ENCODE measurements around the gene EMC9. TPM values are rescaled to one million over a fixed set of nuclear protein-coding genes. Genes with fewer than 3 reads are reported as not detected.
A peak's percentile ranks its signal among the peaks of the same experiment; 100 is the strongest.

Gene EMC9
- total RNA-seq, 6 donors from 2014 or later: 8.6 to 13.8 (median 12.0) TPM

DNA sequence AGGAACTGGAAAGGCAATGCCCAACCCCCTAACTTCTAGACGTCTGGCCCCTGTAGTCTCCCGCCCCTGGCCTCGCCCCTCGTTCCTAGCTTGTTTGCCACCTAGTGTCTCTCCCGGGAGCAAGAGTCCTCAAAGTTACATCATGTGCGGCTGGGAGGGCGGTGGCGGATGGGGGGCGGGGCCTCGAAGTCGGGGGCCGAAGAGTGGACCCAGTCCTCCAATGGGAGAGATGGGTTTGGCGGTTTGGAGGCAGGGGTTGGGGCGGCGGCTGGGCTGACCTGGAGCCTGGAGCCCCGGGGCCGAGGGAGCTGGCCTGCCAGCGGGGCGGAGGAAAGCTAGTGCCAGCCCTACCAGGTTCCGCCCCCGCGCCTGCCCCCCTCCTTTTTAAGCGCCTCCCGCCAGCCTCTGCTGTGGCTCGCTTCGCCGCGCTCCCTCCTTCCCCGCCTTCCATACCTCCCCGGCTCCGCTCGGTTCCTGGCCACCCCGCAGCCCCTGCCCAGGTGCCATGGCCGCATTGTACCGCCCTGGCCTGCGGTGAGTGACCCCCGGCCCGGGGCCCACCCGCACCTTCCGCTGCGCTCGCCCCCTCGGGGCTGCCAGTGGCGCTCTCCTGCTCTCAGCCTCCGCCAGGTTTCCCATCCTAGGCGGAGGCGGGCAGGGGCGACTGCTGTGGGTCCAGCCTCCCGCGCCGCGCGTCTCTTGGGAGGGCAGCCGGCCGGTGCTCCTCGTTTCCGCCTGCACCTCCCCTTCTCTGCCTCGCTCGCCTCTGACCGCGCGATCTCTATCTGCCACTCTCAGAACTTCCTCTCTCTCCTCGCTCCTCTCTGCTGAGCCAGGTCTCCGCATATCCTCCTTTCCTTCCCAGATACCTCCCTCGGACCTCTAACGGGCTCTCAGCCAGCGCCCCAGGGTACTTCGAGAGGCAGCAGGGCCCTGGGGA is 47.2 kb downstream of the EMC9 start, which contains the start of gene PCK2:
Gene PCK2 (plus strand): TSS at position 411 of the 940 bp plus-strand sequence. CDS start 95 bp downstream, at position 506.
- Histone ChIP-seq H3K4me1 (peaks cover 8 to 43% (median 27%) of the 10 kb centered on the region in 4 donors), H3K27me3 (no peaks in the 10 kb centered on the region), H3K9me3 (no peaks in the 10 kb centered on the region), H3K36me3 (peaks cover 0 to 16% (median 13%) of the 10 kb centered on the region in 4 donors), H3K27ac (peak within 1 kb of the TSS; percentile 95 to 98 (median 98)), H3K4me3 (peak within 1 kb of the TSS; percentile 75 to 88 (median 82))
- TF ChIP-seq, protein P1, sequence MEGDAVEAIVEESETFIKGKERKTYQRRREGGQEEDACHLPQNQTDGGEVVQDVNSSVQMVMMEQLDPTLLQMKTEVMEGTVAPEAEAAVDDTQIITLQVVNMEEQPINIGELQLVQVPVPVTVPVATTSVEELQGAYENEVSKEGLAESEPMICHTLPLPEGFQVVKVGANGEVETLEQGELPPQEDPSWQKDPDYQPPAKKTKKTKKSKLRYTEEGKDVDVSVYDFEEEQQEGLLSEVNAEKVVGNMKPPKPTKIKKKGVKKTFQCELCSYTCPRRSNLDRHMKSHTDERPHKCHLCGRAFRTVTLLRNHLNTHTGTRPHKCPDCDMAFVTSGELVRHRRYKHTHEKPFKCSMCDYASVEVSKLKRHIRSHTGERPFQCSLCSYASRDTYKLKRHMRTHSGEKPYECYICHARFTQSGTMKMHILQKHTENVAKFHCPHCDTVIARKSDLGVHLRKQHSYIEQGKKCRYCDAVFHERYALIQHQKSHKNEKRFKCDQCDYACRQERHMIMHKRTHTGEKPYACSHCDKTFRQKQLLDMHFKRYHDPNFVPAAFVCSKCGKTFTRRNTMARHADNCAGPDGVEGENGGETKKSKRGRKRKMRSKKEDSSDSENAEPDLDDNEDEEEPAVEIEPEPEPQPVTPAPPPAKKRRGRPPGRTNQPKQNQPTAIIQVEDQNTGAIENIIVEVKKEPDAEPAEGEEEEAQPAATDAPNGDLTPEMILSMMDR (IDR thresholded peaks at IDR 0.05): peak in 2 of 6 experiments; percentile 42 to 58
- TF ChIP-seq EP300 (IDR thresholded peaks at IDR 0.05) (no peak), POLR2A (IDR thresholded peaks at IDR 0.05) (peak in 3 of 4 donors; percentile 50 to 88 (median 69)), POLR2AphosphoS5 (IDR thresholded peaks at IDR 0.05) (peak; percentile 45 to 63)
- WGBS, 2 donors: 0 to 2% methylated on average over 30 to 68 of the region's 68 CpGs
- DNase-seq (peak; percentile 97 to 99), ATAC-seq (ENCODE audit: low FRiP score in 2 of 2) (peak; percentile 95 to 97)

DNA sequence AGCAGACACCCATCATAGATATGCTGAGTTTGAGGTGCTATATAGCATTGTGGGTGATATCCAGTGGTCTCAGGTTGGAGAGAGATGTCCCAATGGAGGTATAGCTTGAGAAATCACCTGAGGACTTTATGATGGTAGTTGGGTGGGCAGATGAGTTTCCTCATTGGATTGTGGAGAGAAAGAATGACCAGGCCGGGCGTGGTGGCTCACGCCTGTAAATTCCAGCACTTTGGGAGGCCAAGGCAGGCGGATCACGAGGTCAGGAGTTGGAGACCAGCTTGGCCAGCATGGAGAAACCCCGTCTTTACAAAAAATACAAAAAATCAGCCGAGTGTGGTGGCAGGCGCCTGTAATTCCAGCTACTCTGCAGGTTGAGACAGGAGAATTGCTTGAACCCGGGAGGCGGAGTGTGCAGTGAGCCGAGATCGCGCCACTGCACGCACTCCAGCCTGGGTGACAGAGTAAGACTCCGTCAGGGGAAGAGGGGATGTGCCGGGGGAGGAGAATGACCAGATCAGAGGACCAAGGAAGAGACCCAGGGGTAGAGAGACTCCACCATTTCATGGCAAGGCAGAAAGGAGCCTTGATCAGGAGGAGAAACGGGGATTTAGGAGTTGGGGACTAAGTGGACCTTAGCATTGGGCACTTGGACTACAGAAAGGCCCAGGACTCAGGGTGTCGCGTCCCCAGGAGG is 48.0 kb downstream of the EMC9 start:
- Histone ChIP-seq H3K27ac (peak overlapping the region; percentile 95 to 98 (median 98)), H3K9me3 (no peaks in the 10 kb centered on the region), H3K36me3 (peaks cover 0 to 8% (median 5%) of the 10 kb centered on the region in 4 donors), H3K4me3 (peak overlapping the region in 3 of 4 donors; percentile 75 to 88 (median 84)), H3K4me1 (peaks cover 8 to 40% (median 27%) of the 10 kb centered on the region in 4 donors), H3K27me3 (no peaks in the 10 kb centered on the region)
- ATAC-seq (ENCODE audit: low FRiP score in 2 of 2) (no peak), DNase-seq (no peak)
- TF ChIP-seq, protein P1 (IDR thresholded peaks at IDR 0.05): peak in 1 of 6 experiments; percentile 3
- TF ChIP-seq POLR2AphosphoS5 (IDR thresholded peaks at IDR 0.05): no peak
- 77 to 83% methylated on average over 19 of the region's 19 CpGs for WGBS, 2 donors

DNA sequence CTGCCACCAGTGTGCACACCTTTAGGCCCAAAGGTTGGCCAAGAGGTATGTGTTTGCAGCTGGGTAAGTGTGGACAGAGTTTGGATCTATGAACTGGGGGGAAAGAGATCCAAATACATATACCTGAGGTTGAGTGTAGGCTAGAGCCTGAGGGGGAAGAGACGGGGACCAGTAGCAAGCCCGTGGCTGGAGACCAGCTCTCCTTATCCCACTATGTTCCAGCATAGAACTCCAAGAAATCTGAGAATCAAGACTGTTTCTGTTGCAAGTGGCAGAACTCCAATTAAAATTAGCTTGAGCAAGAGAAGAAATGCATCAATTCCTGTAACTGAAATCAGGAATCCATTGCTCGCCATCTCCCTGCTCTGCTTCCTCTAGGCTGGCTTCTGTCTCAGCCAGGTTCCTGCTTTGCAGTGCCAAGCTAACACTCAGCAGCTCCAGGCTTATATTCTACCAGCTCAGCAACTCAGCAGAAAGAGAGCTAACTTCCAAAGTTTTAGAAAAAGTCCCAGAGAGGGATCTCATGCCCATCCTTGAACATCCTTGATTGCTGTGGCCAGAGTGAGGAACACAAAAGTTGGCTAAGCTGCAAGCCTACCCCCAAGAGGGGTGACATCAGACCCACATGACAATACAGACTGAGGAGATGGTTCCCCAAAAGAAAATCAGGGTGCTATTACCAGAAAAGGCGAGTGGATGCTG is 48.7 kb downstream of the EMC9 start:
- H3K27ac ChIP-seq: peak overlapping the region in 3 of 4 donors; percentile 97 to 98 (median 98)
- 81 to 85% methylated on average over 4 of the region's 4 CpGs for WGBS, 2 donors
- H3K27me3 ChIP-seq: no peaks in the 10 kb centered on the region
- DNase-seq: no peak
- no peak overlapping the region for H3K4me3 ChIP-seq
- TF ChIP-seq POLR2AphosphoS5 (IDR thresholded peaks at IDR 0.05): no peak
- TF ChIP-seq EP300 (IDR thresholded peaks at IDR 0.05): no peak
- TF ChIP-seq POLR2A (IDR thresholded peaks at IDR 0.05): no peak
- TF ChIP-seq, protein P1 (IDR thresholded peaks at IDR 0.05): no peak
- H3K36me3 ChIP-seq: peaks cover 0 to under 1% (median 0%) of the 10 kb centered on the region in 4 donors
- H3K9me3 ChIP-seq: no peaks in the 10 kb centered on the region
- no peak for ATAC-seq (ENCODE audit: low FRiP score in 2 of 2)
- peaks cover 8 to 40% (median 27%) of the 10 kb centered on the region in 4 donors for H3K4me1 ChIP-seq

- no peak overlapping the region for H3K4me3 ChIP-seq
- H3K4me1 ChIP-seq: peaks cover 8 to 40% (median 27%) of the 10 kb centered on the region in 4 donors
- TF ChIP-seq, protein P1 (IDR thresholded peaks at IDR 0.05): no peak
- TF ChIP-seq POLR2AphosphoS5 (IDR thresholded peaks at IDR 0.05): no peak
- no peak for TF ChIP-seq POLR2A (IDR thresholded peaks at IDR 0.05)
- no peak for TF ChIP-seq EP300 (IDR thresholded peaks at IDR 0.05)
- no peaks in the 10 kb centered on the region for H3K27me3 ChIP-seq
- no peaks in the 10 kb centered on the region for H3K36me3 ChIP-seq
- no peak for ATAC-seq (ENCODE audit: low FRiP score in 2 of 2)
- DNase-seq: peak in 1 of 2 donors; percentile 29
- H3K27ac ChIP-seq: no peak overlapping the region
- H3K9me3 ChIP-seq: no peaks in the 10 kb centered on the region
Observed at GRCh38 chr14:24092110-24092504, 49.3 kb downstream of the EMC9 start.

All from upper lobe of left lung (tissue), 6 donors.